HCT116 (cell line): Measurements from ENCODE around the gene KIAA1671. TPM values are rescaled to one million over a fixed set of nuclear protein-coding genes. Genes with fewer than 3 reads are reported as not detected.

Experiments used
- ATAC-seq: fragments of 200-7000 bp; cut with Tn5 transposase; 2 replicates; pipeline ENCODE4 v1.9.1; 2020; ENCODE audit warnings: mild to moderate bottlenecking, moderate library complexity
- BruUV-seq: library from RNA; stranded (reverse); fragments of 400-500 nt; replicated peaks from 2 replicates; lab custom pipeline; 2021; lab: Mats Ljungman, UMichigan
- CTCF ChIA-PET: fragments of 300-600 bp; sonication (Branson Sonifier 250); formaldehyde crosslinking; loops from one replicate; lab custom pipeline; 2021; ENCODE audit warnings: antibody characterized with exemption; lab: Charles Lee
- POLR2A ChIA-PET: fragments of 300-600, 350-600 bp; sonication (Branson Sonifier 250); formaldehyde crosslinking; loops from one replicate; lab custom pipeline; 2021; ENCODE audit warnings: antibody characterized with exemption; lab: Charles Lee
- RAD21 ChIA-PET, 2 experiments: fragments of 300-600 bp; sonication (Branson Sonifier 250); formaldehyde crosslinking; loops; one replicate each; lab custom pipeline; 2023; ENCODE audit warnings: low total read pairs in 2 of 2; ENCODE audit not compliant: uncharacterized antibody in 2 of 2, unreplicated experiment in 2 of 2, low non-redundant PET in 1 of 2; lab: Charles Lee
- DNase-seq: peaks from one replicate; pipeline ENCODE4 v3.0.0-alpha.2; 2010; ENCODE audit warnings: low read depth, low spot score
- H2AFZ ChIP-seq: fragments of 200-600 bp; shearing (Covaris generic), sonication (generic); 2 replicates; pipeline ENCODE4 v1.6.1; 2017; ENCODE audit warnings: low read depth, mixed run types, mixed read lengths, antibody characterized with exemption, low read length; ENCODE audit not compliant: poor library complexity, severe bottlenecking
- H3K27ac ChIP-seq: 2 replicates; pipeline ENCODE4 v1.5.1; 2012; ENCODE audit warnings: low read depth, low read length
- H3K27me3 ChIP-seq: fragments of 200-600 bp; sonication (generic); 2 replicates; pipeline ENCODE4 v1.6.1; 2016; ENCODE audit warnings: mixed run types, low read length, mixed read lengths; ENCODE audit not compliant: insufficient read depth
- H3K36me3 ChIP-seq, 2 experiments: fragments of 200-500 bp in 1 of 2; fragments of 200-600 bp in 1 of 2; sonication (Bioruptor generic) in 1 of 2; sonication (generic) in 1 of 2; 2 replicates each; pipeline versions ENCODE4 v1.5.1 to v1.6.1; 2014 to 2016; ENCODE audit warnings: low read length in 2 of 2, inconsistent platforms in 1 of 2, mixed read lengths in 1 of 2, mixed run types in 1 of 2; ENCODE audit not compliant: insufficient read depth in 2 of 2, control insufficient read depth in 1 of 2
- H3K4me1 ChIP-seq, 2 experiments: fragments of 200-600 bp in 1 of 2; sonication (generic) in 1 of 2; 2 replicates each; pipeline versions ENCODE4 v1.5.1 to v1.6.1; 2012 to 2017; ENCODE audit warnings: low read length in 2 of 2, inconsistent platforms in 1 of 2, mild to moderate bottlenecking in 1 of 2, mixed read lengths in 1 of 2, mixed run types in 1 of 2, moderate library complexity in 1 of 2; ENCODE audit not compliant: insufficient read depth in 2 of 2, control insufficient read depth in 1 of 2
- H3K4me2 ChIP-seq: fragments of 200-600 bp; sonication (generic); 2 replicates; pipeline ENCODE4 v1.6.1; 2017; ENCODE audit warnings: mixed run types, low read length, mixed read lengths
- H3K4me3 ChIP-seq, 2 experiments: fragments of 200-600 bp in 1 of 2; sonication (generic) in 1 of 2; replicated peaks in 1 of 2; 2 replicates each; pipeline ENCODE4 v1.5.1; 2011 to 2016; ENCODE audit warnings: low read length in 2 of 2, control low read depth in 1 of 2, low read depth in 1 of 2, mild to moderate bottlenecking in 1 of 2, mixed read lengths in 1 of 2, mixed run types in 1 of 2
- H3K79me2 ChIP-seq: fragments of 200-600 bp; sonication (generic); 2 replicates; pipeline ENCODE4 v1.6.1; 2017; ENCODE audit warnings: mild to moderate bottlenecking, mixed run types, low read length, moderate library complexity, mixed read lengths; ENCODE audit not compliant: insufficient read depth
- H3K9ac ChIP-seq: fragments of 200-600 bp; sonication (generic); 2 replicates; pipeline ENCODE4 v1.6.1; 2016; ENCODE audit warnings: low read length, mixed read lengths
- H3K9me2 ChIP-seq: fragments of 200-600 bp; sonication (generic), shearing (Covaris generic); 2 replicates; pipeline ENCODE4 v1.6.1; 2017; ENCODE audit warnings: mixed run types, mild to moderate bottlenecking, moderate library complexity; ENCODE audit not compliant: insufficient read depth
- H3K9me3 ChIP-seq, 2 experiments: fragments of 200-500 bp in 1 of 2; fragments of 200-600 bp in 1 of 2; sonication (Bioruptor generic) in 1 of 2; sonication (generic) in 1 of 2; 2 replicates each; pipeline ENCODE4 v1.6.1; 2014 to 2017; ENCODE audit warnings: low read length in 2 of 2, mixed read lengths in 2 of 2, inconsistent platforms in 1 of 2, low read depth in 1 of 2, mild to moderate bottlenecking in 1 of 2, mixed run types in 1 of 2, moderate library complexity in 1 of 2; ENCODE audit not compliant: control insufficient read depth in 1 of 2, insufficient read depth in 1 of 2
- H4K20me1 ChIP-seq: fragments of 200-600 bp; sonication (generic), shearing (Covaris generic); 2 replicates; pipeline ENCODE4 v1.6.1; 2017; ENCODE audit warnings: mixed run types, mild to moderate bottlenecking, moderate library complexity; ENCODE audit not compliant: insufficient read depth
- CBX3 ChIP-seq: IDR thresholded peaks from 2 replicates; pipeline ENCODE4 v1.6.1; 2012; ENCODE audit warnings: low read depth
- CEBPB ChIP-seq: IDR thresholded peaks from 2 replicates; pipeline ENCODE4 v1.6.1; 2012; ENCODE audit warnings: low read depth
- ELF1 ChIP-seq: IDR thresholded peaks from 2 replicates; pipeline ENCODE4 v1.6.1; 2012; ENCODE audit warnings: low read depth, borderline replicate concordance
- EZH2 ChIP-seq: fragments of 200-600 bp; sonication (generic); IDR thresholded peaks from 2 replicates; pipeline ENCODE4 v1.6.1; 2017; ENCODE audit warnings: antibody characterized with exemption, mixed run types
- EZH2phosphoT487 ChIP-seq: fragments of 200-600 bp; IDR thresholded peaks from 2 replicates; pipeline ENCODE4 v1.6.1; 2018; ENCODE audit warnings: antibody characterized with exemption, borderline replicate concordance
- FOSL1 ChIP-seq: IDR thresholded peaks from 2 replicates; pipeline ENCODE4 v1.6.1; 2012; ENCODE audit warnings: low read depth
- JUND ChIP-seq: IDR thresholded peaks from 2 replicates; pipeline ENCODE4 v1.6.1; 2012
- MAX ChIP-seq: IDR thresholded peaks from 2 replicates; pipeline ENCODE4 v1.6.1; 2012
- RAD21 ChIP-seq: IDR thresholded peaks from 2 replicates; pipeline ENCODE4 v1.6.1; 2012; ENCODE audit warnings: low read depth, mild to moderate bottlenecking
- SIN3A ChIP-seq: IDR thresholded peaks from 2 replicates; pipeline ENCODE4 v1.6.1; 2012; ENCODE audit warnings: low read depth
- SP1 ChIP-seq: IDR thresholded peaks from 2 replicates; pipeline ENCODE4 v1.6.1; 2012; ENCODE audit warnings: low read depth
- YY1 ChIP-seq: IDR thresholded peaks from 2 replicates; pipeline ENCODE4 v1.6.1; 2011; ENCODE audit warnings: low read length, low read depth, moderate library complexity, mild to moderate bottlenecking; ENCODE audit not compliant: insufficient replicate concordance; ENCODE audit errors: extremely low read depth
- intact Hi-C: fragments of 100-400 bp; cut with micrococcal nuclease; formaldehyde crosslinking; loops from 2 replicates; pipeline ENCODE4 v1.10.0; 2022
- total RNA-seq: library from RNA; stranded (reverse); gene quantifications from one replicate; pipeline ENCODE4 v1.2.1, GENCODE V29; 2021; ENCODE audit not compliant: unreplicated experiment
- TF ChIP-seq, protein P1 (sequence below): IDR thresholded peaks from 2 replicates; pipeline ENCODE4 v1.6.1; 2011; ENCODE audit warnings: mild to moderate bottlenecking, low read length, moderate library complexity; ENCODE audit not compliant: insufficient replicate concordance; ENCODE audit errors: extremely low read depth

The KIAA1671 gene
- total RNA-seq, 1 experiment from 2014 or later = 36.8 TPM

- no peaks in the 10 kb centered on the region for H3K27me3 ChIP-seq
- CTCF ChIA-PET = interaction anchor here (1.2 kb wide), 1 partner anchor 19 kb away, joined by 3 read pairs; no protein-coding TSS in a partner anchor
- intact Hi-C loops = no loop called here
- no peaks in the 10 kb centered on the region for H3K36me3 ChIP-seq
- H3K9me2 ChIP-seq = no peaks in the 10 kb centered on the region
- BruUV-seq = no TSS peak
- no peak overlapping the region for H3K4me2 ChIP-seq
- RAD21 ChIA-PET = no interaction called here
- ATAC-seq (no peak), DNase-seq (no peak)
- TF ChIP-seq CEBPB (no peak), ELF1 (no peak), EZH2 (no peak), JUND (no peak), RAD21 (no peak), MAX (no peak), SP1 (no peak), EZH2phosphoT487 (no peak), SIN3A (no peak), YY1 (no peak), FOSL1 (no peak), CBX3 (no peak)
- TF ChIP-seq, protein P1, sequence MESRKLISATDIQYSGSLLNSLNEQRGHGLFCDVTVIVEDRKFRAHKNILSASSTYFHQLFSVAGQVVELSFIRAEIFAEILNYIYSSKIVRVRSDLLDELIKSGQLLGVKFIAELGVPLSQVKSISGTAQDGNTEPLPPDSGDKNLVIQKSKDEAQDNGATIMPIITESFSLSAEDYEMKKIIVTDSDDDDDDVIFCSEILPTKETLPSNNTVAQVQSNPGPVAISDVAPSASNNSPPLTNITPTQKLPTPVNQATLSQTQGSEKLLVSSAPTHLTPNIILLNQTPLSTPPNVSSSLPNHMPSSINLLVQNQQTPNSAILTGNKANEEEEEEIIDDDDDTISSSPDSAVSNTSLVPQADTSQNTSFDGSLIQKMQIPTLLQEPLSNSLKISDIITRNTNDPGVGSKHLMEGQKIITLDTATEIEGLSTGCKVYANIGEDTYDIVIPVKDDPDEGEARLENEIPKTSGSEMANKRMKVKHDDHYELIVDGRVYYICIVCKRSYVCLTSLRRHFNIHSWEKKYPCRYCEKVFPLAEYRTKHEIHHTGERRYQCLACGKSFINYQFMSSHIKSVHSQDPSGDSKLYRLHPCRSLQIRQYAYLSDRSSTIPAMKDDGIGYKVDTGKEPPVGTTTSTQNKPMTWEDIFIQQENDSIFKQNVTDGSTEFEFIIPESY = no peak
- no peaks in the 10 kb centered on the region; the same call in 1 of the 2 replicates for H4K20me1 ChIP-seq
- POLR2A ChIA-PET = no interaction called here
- no peaks in the 10 kb centered on the region for H3K79me2 ChIP-seq
- H3K27ac ChIP-seq = no peak overlapping the region
- H3K4me1 ChIP-seq = no peaks in the 10 kb centered on the region
- no peaks in the 10 kb centered on the region for H3K9me3 ChIP-seq
- H2AFZ ChIP-seq = no peak overlapping the region
- H3K4me3 ChIP-seq = no peak overlapping the region
- H3K9ac ChIP-seq = no peak overlapping the region
Observed at GRCh38 chr22:25076336-25076735, 123.8 kb downstream of the KIAA1671 start.
